ENCODE measurements around the gene AFAP1L2. TPM values are rescaled to one million over a fixed set of nuclear protein-coding genes. Genes with fewer than 3 reads are reported as not detected.

The AFAP1L2 gene
- total RNA-seq, 4 donors from 2014 or later, result 6.5 to 35.5 (median 12.9) TPM

GRCh38 chr10:114289096-114289436, 115.2 kb downstream of the AFAP1L2 start:
- no peaks in the 10 kb centered on the region for H3K9me3 ChIP-seq
- H3K27me3 ChIP-seq, result no peaks in the 10 kb centered on the region
- no peaks in the 10 kb centered on the region for H3K36me3 ChIP-seq
- H3K27ac ChIP-seq, result no peak overlapping the region
- no peak for DNase-seq
- H3K4me3 ChIP-seq, result no peak overlapping the region
- no peaks in the 10 kb centered on the region for H3K4me1 ChIP-seq
- no peak for TF ChIP-seq POLR2A (IDR thresholded peaks at IDR 0.05)
- TF ChIP-seq, protein P1, sequence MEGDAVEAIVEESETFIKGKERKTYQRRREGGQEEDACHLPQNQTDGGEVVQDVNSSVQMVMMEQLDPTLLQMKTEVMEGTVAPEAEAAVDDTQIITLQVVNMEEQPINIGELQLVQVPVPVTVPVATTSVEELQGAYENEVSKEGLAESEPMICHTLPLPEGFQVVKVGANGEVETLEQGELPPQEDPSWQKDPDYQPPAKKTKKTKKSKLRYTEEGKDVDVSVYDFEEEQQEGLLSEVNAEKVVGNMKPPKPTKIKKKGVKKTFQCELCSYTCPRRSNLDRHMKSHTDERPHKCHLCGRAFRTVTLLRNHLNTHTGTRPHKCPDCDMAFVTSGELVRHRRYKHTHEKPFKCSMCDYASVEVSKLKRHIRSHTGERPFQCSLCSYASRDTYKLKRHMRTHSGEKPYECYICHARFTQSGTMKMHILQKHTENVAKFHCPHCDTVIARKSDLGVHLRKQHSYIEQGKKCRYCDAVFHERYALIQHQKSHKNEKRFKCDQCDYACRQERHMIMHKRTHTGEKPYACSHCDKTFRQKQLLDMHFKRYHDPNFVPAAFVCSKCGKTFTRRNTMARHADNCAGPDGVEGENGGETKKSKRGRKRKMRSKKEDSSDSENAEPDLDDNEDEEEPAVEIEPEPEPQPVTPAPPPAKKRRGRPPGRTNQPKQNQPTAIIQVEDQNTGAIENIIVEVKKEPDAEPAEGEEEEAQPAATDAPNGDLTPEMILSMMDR (IDR thresholded peaks at IDR 0.05), result no peak

- TF ChIP-seq, protein P1 (IDR thresholded peaks at IDR 0.05), result no peak
- TF ChIP-seq POLR2A (IDR thresholded peaks at IDR 0.05), result no peak
- no peak for DNase-seq
- H3K27ac ChIP-seq, result no peak overlapping the region
- no peaks in the 10 kb centered on the region for H3K4me1 ChIP-seq
- no peak overlapping the region for H3K4me3 ChIP-seq
- H3K36me3 ChIP-seq, result no peaks in the 10 kb centered on the region
- H3K27me3 ChIP-seq, result no peaks in the 10 kb centered on the region
- no peaks in the 10 kb centered on the region for H3K9me3 ChIP-seq
Observed at GRCh38 chr10:114288424-114289095, 115.7 kb downstream of the AFAP1L2 start.

GRCh38 chr10:114286921-114287320, 117.4 kb downstream of the AFAP1L2 start:
- no peaks in the 10 kb centered on the region for H3K9me3 ChIP-seq
- no peak for DNase-seq
- H3K27me3 ChIP-seq, result no peaks in the 10 kb centered on the region
- no peak overlapping the region for H3K4me3 ChIP-seq
- H3K27ac ChIP-seq, result no peak overlapping the region
- no peak for TF ChIP-seq POLR2A (IDR thresholded peaks at IDR 0.05)
- TF ChIP-seq, protein P1 (IDR thresholded peaks at IDR 0.05), result no peak
- no peaks in the 10 kb centered on the region for H3K36me3 ChIP-seq
- no peaks in the 10 kb centered on the region for H3K4me1 ChIP-seq

DNA sequence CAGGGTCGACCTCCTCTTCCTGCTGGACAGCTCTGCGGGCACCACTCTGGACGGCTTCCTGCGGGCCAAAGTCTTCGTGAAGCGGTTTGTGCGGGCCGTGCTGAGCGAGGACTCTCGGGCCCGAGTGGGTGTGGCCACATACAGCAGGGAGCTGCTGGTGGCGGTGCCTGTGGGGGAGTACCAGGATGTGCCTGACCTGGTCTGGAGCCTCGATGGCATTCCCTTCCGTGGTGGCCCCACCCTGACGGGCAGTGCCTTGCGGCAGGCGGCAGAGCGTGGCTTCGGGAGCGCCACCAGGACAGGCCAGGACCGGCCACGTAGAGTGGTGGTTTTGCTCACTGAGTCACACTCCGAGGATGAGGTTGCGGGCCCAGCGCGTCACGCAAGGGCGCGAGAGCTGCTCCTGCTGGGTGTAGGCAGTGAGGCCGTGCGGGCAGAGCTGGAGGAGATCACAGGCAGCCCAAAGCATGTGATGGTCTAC, 118.3 kb downstream of the AFAP1L2 start:
- H3K27ac ChIP-seq, result no peak overlapping the region
- TF ChIP-seq, protein P1 (IDR thresholded peaks at IDR 0.05), result no peak
- no peak for TF ChIP-seq POLR2A (IDR thresholded peaks at IDR 0.05)
- H3K36me3 ChIP-seq, result no peaks in the 10 kb centered on the region
- H3K4me3 ChIP-seq, result no peak overlapping the region
- H3K9me3 ChIP-seq, result no peaks in the 10 kb centered on the region
- DNase-seq, result no peak
- no peaks in the 10 kb centered on the region for H3K4me1 ChIP-seq
- H3K27me3 ChIP-seq, result no peaks in the 10 kb centered on the region

DNA sequence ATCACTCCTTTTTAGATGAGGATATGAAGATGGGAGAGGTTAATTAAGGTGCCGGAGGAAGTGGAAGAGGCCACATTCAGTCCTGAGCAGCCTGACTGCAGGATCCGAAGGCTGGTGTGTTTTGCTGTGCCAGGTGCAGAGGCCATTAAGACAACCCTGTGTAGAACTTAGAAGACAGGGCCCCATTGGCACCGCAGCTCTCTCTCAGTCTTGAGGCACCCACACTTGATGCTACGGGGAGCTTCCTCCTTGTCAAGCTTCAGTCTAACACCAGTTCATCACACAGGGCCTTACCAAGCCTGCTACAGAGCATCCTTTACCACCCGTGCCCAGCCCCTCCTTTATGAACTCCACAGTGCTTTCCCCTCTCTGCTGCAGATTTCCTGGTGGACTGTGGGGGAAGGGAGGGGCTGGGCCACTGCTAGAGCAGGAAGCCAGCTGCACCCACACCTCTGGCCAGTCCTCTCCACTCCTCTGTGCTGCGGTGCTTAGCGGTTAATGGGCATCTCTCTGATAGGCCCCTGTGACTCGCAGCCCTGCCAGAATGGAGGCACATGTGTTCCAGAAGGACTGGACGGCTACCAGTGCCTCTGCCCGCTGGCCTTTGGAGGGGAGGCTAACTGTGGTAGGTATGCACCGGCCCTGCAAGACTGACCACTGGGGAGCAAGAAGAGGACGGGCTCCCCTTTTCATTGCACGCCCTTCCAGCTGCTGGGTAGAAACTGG, 119.8 kb downstream of the AFAP1L2 start:
- H3K27me3 ChIP-seq, result no peaks in the 10 kb centered on the region
- TF ChIP-seq, protein P1 (IDR thresholded peaks at IDR 0.05), result no peak
- H3K36me3 ChIP-seq, result no peaks in the 10 kb centered on the region
- H3K4me1 ChIP-seq, result no peaks in the 10 kb centered on the region
- no peak overlapping the region for H3K27ac ChIP-seq
- peak in 1 of 3 donors; percentile 32 for DNase-seq
- no peaks in the 10 kb centered on the region for H3K9me3 ChIP-seq
- no peak overlapping the region for H3K4me3 ChIP-seq

Measured in Peyer's patch (tissue), 4 donors.